Stimulated activated CD4-positive, alpha-beta T cell treated with anti-CD3 and anti-CD28 coated beads, Interleukin-1b, Interleukin-23, amount 100 ng/mL, for 24 hours (primary cell): Measurements from ENCODE around the gene HSPA5.
"Not testable (repeated sequence)": the region's sequence is repeated elsewhere in the genome, so short reads cannot be mapped to it uniquely, and the experiment has no call there.

Experiments
- DNase-seq, 4 experiments: peaks; one replicate each; pipeline ENCODE4 v3.0.0-alpha.2; 2020; ENCODE audit warnings: low read depth in 4 of 4, low spot score in 1 of 4

The HSPA5 gene

GRCh38 chr9:125194466-125194865 lies 46.7 kb downstream of the HSPA5 start:
- DNase-seq = not testable (repeated sequence)

GRCh38 chr9:125190361-125190801 lies 50.8 kb downstream of the HSPA5 start:
- peak in 2 of 4 experiments; percentile 7 to 19 for DNase-seq

GRCh38 chr9:125189361-125190289 lies 51.5 kb downstream of the HSPA5 start, which contains the start of gene PPP6C:
Gene PPP6C, minus strand, starts transcription at chr9:125189803. Its CDS starts 85 bp downstream, at chr9:125189718.
- DNase-seq = peak; percentile 95 to 98 (median 96)

GRCh38 chr9:125189011-125189360 lies 52.2 kb downstream of the HSPA5 start:
- peak in 1 of 4 experiments; percentile 18 for DNase-seq
